Measurements from ENCODE around the gene LILRA2.
"Not testable (repeated sequence)": the region's sequence is repeated elsewhere in the genome, so short reads cannot be mapped to it uniquely, and the experiment has no call there.

The LILRA2 gene

DNA sequence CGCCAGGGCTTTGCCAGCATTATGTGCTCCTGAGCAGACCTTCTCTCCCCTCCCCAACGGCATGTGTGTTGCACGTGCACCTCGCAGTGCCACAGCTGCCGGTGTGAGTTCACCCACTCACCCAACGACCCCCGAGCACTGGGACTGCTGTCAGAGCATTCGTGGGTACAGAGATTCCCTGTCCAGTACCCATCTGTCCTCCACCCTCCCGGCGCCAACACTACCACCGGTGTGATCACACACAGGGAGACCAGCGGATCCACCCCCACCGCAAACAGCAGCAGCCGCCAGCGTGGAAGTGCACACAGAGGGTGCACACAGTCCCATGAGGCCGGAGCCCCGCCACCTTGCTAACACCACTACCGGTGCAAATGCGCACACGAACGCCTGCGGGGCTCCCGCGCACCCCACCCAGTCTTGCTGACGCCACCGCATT, 35.8 kb downstream of the LILRA2 start:
- DNase-seq (ENCODE audit: low spot score) = no peak

GRCh38 chr19:54612428-54612827, 38.8 kb downstream of the LILRA2 start:
- DNase-seq (ENCODE audit: low spot score) = no peak

- DNase-seq (ENCODE audit: low spot score) = no peak
Measured at GRCh38 chr19:54614726-54615125, 41.1 kb downstream of the LILRA2 start.

GRCh38 chr19:54616057-54616456, 42.5 kb downstream of the LILRA2 start:
- no peak for DNase-seq (ENCODE audit: low spot score)

- DNase-seq (ENCODE audit: low spot score) = no peak
Measured at GRCh38 chr19:54616821-54617560, 43.4 kb downstream of the LILRA2 start.

GRCh38 chr19:54620464-54620863, 46.9 kb downstream of the LILRA2 start:
- DNase-seq (ENCODE audit: low spot score) = no peak

- no peak for DNase-seq (ENCODE audit: low spot score)
Measured at GRCh38 chr19:54622431-54622830, 48.8 kb downstream of the LILRA2 start.

DNA sequence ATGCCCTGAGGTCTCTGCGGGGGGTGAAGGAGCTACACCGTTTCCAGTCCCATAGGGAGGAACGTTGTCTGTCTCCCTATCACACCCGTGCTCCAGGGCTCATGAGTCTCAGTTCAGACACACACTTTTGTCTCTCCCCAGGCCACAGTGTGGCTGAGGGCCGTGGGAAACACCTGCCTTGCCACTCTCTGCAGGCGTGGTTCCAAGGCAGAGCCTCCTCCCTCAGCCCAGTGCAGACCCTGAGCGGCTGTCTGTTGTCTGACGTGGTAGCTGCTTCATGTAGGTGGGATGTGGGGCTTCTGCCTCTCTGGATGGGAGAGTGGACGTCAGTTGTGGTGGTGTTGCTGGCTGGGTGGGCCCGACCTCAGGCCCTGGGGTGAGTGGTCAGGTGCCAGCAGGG, 50.6 kb downstream of the LILRA2 start:
- not testable (repeated sequence) for DNase-seq (ENCODE audit: low spot score)

DNA sequence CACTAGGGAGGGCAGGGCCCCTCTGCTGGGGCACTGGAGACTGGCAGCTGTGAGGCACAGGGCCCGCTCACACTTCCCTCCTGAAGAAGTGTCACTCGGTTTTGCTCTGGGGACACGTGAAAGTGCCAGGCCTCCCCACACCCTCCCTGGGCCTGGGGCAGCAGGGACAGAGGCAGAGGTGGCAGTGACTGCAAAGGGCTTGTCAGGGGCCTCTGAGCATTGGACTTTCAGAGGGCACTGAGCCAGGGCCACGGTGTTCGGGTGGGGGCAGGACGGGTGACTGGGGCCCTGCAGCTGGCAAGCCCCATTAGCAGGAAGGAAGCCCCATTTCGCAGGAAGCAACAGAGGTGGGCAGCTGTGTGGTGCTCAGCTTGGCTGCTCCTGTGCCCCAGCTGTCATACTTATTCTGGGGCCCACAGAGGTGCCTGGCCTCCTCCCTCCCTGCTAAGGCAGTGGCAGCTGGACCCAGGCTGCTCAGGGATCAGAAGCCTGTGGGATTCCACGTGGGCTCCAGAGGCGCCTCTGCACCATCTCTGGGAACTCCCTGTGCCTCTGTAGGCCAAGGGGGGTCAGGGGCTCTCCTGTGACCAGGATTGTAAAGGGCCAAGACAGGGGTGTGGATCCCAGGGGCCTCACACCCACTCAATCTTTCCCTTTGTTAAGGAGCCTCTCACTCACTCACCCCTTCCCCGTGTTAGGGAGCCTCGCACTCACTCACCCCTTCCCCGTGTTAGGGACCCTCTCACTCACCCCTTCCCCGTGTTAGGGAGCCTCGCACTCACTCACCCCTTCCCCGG, 51.5 kb downstream of the LILRA2 start:
- DNase-seq (ENCODE audit: low spot score) = not testable (repeated sequence)

DNA sequence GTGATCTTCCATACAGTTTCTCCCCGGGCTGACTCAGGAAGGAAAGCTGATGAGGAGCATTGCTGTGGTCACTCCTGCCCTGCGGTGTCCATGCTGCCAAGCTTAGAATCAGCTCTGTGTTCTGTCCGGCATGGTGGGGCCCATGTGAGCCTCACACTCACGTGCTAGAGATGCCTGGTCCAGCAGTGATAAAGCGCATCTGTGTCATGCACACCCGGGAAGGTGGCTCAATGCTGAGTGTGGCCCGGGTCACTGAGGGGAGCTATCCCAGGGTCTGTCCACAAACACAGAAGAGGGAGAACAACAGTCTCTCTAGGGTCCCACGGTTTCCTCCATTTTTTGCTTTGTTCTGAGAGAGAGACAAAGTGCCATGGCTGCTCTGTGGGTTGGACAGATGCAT, 53.2 kb downstream of the LILRA2 start:
- no peak for DNase-seq (ENCODE audit: low spot score)

DNA sequence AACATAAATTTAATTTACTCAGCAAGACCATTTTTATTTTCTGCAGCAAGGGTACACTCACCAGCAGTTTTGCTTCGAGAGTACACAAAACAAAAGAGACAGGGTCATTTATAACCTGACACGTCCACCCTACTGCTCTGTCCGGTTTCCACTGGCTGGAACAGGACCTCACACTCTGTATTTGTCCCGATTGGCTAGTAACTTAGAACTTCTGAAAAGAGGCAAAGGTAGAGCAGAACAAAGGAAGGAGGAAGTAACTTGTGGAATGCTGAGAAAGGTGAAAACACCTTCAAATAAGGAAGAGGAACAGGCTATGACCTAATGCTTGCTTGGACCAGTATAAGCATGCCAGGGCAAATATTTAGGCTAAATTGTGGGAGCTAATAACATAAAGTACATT, 54.3 kb downstream of the LILRA2 start:
- not testable (repeated sequence) for DNase-seq (ENCODE audit: low spot score)

GRCh38 chr19:54630262-54630661, 56.7 kb downstream of the LILRA2 start, which contains the start of gene LILRB1:
Gene LILRB1, plus strand, starts transcription at chr19:54630484. Its CDS starts 590 bp downstream, at chr19:54631074.
- DNase-seq (ENCODE audit: low spot score) = not testable (repeated sequence)

DNA sequence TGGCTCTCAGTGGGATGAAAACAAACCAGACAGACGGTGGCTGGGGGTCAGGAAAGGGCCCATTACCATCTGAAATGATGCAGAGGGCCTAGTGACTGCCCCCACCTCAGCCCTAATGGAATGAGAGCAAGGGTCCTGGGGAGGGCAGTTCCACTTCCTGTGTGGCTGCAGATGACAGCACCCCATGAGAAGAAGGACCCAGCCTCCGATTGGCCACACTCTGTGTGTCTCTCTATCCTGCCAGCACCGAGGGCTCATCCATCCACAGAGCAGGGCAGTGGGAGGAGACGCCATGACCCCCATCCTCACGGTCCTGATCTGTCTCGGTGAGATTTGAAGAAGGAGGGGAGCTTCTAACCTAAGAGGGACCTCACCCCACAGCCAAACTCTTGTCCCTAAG, 57.2 kb downstream of the LILRA2 start:
- no peak for DNase-seq (ENCODE audit: low spot score)

DNA sequence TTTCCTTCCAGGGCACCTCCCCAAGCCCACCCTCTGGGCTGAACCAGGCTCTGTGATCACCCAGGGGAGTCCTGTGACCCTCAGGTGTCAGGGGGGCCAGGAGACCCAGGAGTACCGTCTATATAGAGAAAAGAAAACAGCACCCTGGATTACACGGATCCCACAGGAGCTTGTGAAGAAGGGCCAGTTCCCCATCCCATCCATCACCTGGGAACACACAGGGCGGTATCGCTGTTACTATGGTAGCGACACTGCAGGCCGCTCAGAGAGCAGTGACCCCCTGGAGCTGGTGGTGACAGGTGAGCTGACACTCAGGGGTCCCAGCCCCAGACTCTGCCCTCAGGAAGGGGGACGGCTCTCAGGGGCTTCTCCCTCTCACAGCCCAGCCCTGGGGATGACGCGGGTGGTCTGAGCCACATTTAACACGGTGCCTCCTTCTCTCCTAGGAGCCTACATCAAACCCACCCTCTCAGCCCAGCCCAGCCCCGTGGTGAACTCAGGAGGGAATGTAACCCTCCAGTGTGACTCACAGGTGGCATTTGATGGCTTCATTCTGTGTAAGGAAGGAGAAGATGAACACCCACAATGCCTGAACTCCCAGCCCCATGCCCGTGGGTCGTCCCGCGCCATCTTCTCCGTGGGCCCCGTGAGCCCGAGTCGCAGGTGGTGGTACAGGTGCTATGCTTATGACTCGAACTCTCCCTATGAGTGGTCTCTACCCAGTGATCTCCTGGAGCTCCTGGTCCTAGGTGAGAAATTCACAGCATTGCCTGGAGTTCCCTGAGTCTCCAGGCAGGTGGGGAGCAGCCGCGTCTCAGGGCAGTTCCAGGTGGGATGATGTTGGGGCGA, 58.1 kb downstream of the LILRA2 start:
- not testable (repeated sequence) for DNase-seq (ENCODE audit: low spot score)

GRCh38 chr19:54632517-54632916, 58.9 kb downstream of the LILRA2 start:
- not testable (repeated sequence) for DNase-seq (ENCODE audit: low spot score)

GRCh38 chr19:54633401-54633800, 59.8 kb downstream of the LILRA2 start:
- DNase-seq (ENCODE audit: low spot score) = no peak

DNA sequence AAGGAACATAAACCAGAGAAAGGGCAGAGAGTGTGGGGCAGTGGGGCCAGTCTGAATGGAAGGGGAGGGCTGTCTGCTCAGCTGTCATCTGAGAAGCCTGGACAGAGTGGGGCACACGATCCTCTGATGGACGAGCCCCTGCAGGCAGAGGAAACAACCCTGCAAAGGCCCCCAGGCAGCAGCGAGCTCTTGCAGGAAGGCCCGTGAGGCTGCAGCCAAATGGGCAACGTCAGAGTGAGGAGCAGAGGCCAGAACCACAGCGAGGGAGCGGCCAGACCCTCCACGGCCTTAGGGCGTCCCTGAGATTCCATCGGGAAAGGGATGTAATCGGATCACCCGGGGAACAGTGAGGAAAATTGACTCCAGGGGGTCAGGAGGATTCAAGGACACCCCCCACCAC, 62.5 kb downstream of the LILRA2 start:
- not testable (repeated sequence) for DNase-seq (ENCODE audit: low spot score)

DNA sequence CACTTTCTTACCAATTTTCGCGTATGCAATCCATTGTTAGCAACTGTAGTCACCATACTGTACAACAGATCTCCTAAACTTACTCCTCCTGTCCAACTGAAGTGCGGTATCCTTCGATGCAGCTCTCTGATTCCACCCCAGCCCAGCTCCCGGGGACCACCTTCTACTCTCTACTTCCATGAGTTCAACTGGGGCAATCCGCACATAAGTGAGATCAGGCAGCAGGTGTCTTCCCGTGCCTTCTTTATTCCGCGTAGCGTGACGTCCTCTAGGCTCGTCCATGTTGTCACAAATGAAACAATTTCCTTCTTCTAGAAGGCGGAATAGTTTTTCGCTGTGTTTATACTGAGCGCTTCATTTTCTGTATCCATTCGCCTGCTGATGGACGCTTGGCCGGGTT, 65.1 kb downstream of the LILRA2 start:
- DNase-seq (ENCODE audit: low spot score) = no peak

Data from AG20443 (cell line).